H9 (cell line): ENCODE results near the gene CPHXL2. TPM values are rescaled to one million over a fixed set of nuclear protein-coding genes. Genes with fewer than 3 reads are reported as not detected.

Source experiments
- DNase-seq: peaks from one replicate; pipeline ENCODE4 v3.0.0-alpha.2; 2017
- H2AFZ ChIP-seq: one replicate; pipeline ENCODE4 v1.6.1; 2013; ENCODE audit warnings: mild to moderate bottlenecking, low read length, control low read depth, moderate library complexity
- H2AK5ac ChIP-seq: 2 replicates; pipeline ENCODE4 v1.6.1; 2013; ENCODE audit warnings: low read length, control low read depth, mixed read lengths; ENCODE audit not compliant: insufficient read length
- H2BK120ac ChIP-seq: one replicate; pipeline ENCODE4 v1.6.1; 2013; ENCODE audit warnings: low read depth, mild to moderate bottlenecking, low read length, control low read depth, inconsistent platforms; ENCODE audit not compliant: poor library complexity, severe bottlenecking
- H2BK12ac ChIP-seq: 2 replicates; pipeline ENCODE4 v1.6.1; 2013; ENCODE audit warnings: low read length, control low read depth, mixed read lengths, low read depth; ENCODE audit not compliant: insufficient read length
- H2BK15ac ChIP-seq: 2 replicates; pipeline ENCODE4 v1.6.1; 2013; ENCODE audit warnings: low read depth, low read length, control low read depth
- H2BK20ac ChIP-seq: one replicate; pipeline ENCODE4 v1.6.1; 2013; ENCODE audit warnings: low read depth, mild to moderate bottlenecking, low read length, control low read depth, inconsistent platforms; ENCODE audit not compliant: poor library complexity, severe bottlenecking
- H2BK5ac ChIP-seq: 2 replicates; pipeline ENCODE4 v1.6.1; 2013; ENCODE audit warnings: low read length, control low read depth, mixed read lengths; ENCODE audit not compliant: insufficient read length
- H3K14ac ChIP-seq: 2 replicates; pipeline ENCODE4 v1.6.1; 2013; ENCODE audit warnings: low read length, control low read depth; ENCODE audit not compliant: insufficient read depth
- H3K18ac ChIP-seq: 2 replicates; pipeline ENCODE4 v1.6.1; 2013; ENCODE audit warnings: low read depth, mild to moderate bottlenecking, mixed read lengths, low read length, control low read depth; ENCODE audit not compliant: insufficient read length
- H3K23ac ChIP-seq: 2 replicates; pipeline ENCODE4 v1.6.1; 2013; ENCODE audit warnings: low read length, control low read depth, mixed read lengths, low read depth; ENCODE audit not compliant: insufficient read length
- H3K23me2 ChIP-seq: 2 replicates; pipeline ENCODE4 v1.6.1; 2013; ENCODE audit warnings: low read depth, mild to moderate bottlenecking, mixed read lengths, low read length, control low read depth; ENCODE audit not compliant: insufficient read length, poor library complexity, severe bottlenecking
- H3K27ac ChIP-seq: 2 replicates; pipeline ENCODE4 v1.5.1; 2013; ENCODE audit warnings: low read length, control low read depth, mixed read lengths, low read depth; ENCODE audit not compliant: insufficient read length
- H3K27me3 ChIP-seq: 2 replicates; pipeline ENCODE4 v1.6.1; 2013; ENCODE audit warnings: low read length, control low read depth, inconsistent platforms; ENCODE audit not compliant: insufficient read depth
- H3K4ac ChIP-seq: 2 replicates; pipeline ENCODE4 v1.6.1; 2013; ENCODE audit warnings: low read depth, mild to moderate bottlenecking, control low read depth, inconsistent platforms, low read length, moderate library complexity
- H3K4me1 ChIP-seq: 2 replicates; pipeline ENCODE4 v1.6.1; 2013; ENCODE audit warnings: low read length, control low read depth, inconsistent platforms; ENCODE audit not compliant: insufficient read depth
- H3K4me2 ChIP-seq: 2 replicates; pipeline ENCODE4 v1.6.1; 2013; ENCODE audit warnings: low read length, control low read depth, mixed read lengths; ENCODE audit not compliant: insufficient read length, insufficient read depth
- H3K56ac ChIP-seq: 2 replicates; pipeline ENCODE4 v1.6.1; 2013; ENCODE audit warnings: low read depth, mild to moderate bottlenecking, mixed read lengths, low read length, control low read depth; ENCODE audit not compliant: insufficient read length
- H3K79me1 ChIP-seq: 2 replicates; pipeline ENCODE4 v1.6.1; 2013; ENCODE audit warnings: low read depth, mild to moderate bottlenecking, moderate library complexity, low read length, control low read depth, inconsistent platforms; ENCODE audit not compliant: insufficient read depth, poor library complexity, severe bottlenecking
- H3K79me2 ChIP-seq: 2 replicates; pipeline ENCODE4 v1.6.1; 2013; ENCODE audit warnings: low read length, control low read depth, inconsistent platforms; ENCODE audit not compliant: insufficient read depth
- H3K9ac ChIP-seq: 2 replicates; pipeline ENCODE4 v1.6.1; 2013; ENCODE audit warnings: low read length, control low read depth, mixed read lengths; ENCODE audit not compliant: insufficient read length; ENCODE audit errors: extremely low read depth
- H3K9me3 ChIP-seq: one replicate; pipeline ENCODE4 v1.6.1; 2013; ENCODE audit warnings: low read depth, low read length, inconsistent platforms; ENCODE audit not compliant: control insufficient read depth
- H3T11ph ChIP-seq: one replicate; pipeline ENCODE4 v1.6.1; 2013; ENCODE audit warnings: mild to moderate bottlenecking, low read length, control low read depth, inconsistent platforms
- H4K20me1 ChIP-seq: one replicate; pipeline ENCODE4 v1.6.1; 2013; ENCODE audit not compliant: control insufficient read depth, insufficient read length, insufficient read depth
- H4K5ac ChIP-seq: 2 replicates; pipeline ENCODE4 v1.6.1; 2013; ENCODE audit warnings: low read depth, mild to moderate bottlenecking, mixed read lengths, low read length, control low read depth; ENCODE audit not compliant: insufficient read length
- H4K8ac ChIP-seq: replicated peaks from 2 replicates; pipeline ENCODE4 v1.6.1; 2013; ENCODE audit warnings: low read length, control low read depth, mixed read lengths, low read depth; ENCODE audit not compliant: insufficient read length
- H4K91ac ChIP-seq: 2 replicates; pipeline ENCODE4 v1.6.1; 2013; ENCODE audit warnings: low read depth, mild to moderate bottlenecking, moderate library complexity, mixed read lengths, low read length, control low read depth; ENCODE audit not compliant: insufficient read length
- H3K27ac Mint-ChIP-seq, 3 experiments: 2 replicates in 2 of 3; 3 replicates in 1 of 3; pipeline ENCODE4 v1.8.0; 2020 to 2021; ENCODE audit warnings: mixed read lengths in 3 of 3, mild to moderate bottlenecking in 1 of 3, moderate library complexity in 1 of 3
- H3K27me3 Mint-ChIP-seq: 2 replicates; pipeline ENCODE4 v1.8.0; 2021; ENCODE audit warnings: low read depth, mild to moderate bottlenecking, moderate library complexity, mixed read lengths
- H3K36me3 Mint-ChIP-seq, 3 experiments: 2 replicates in 2 of 3; 3 replicates in 1 of 3; pipeline ENCODE4 v1.8.0; 2020 to 2021; ENCODE audit warnings: low read depth in 3 of 3, mixed read lengths in 3 of 3; ENCODE audit not compliant: insufficient read depth in 1 of 3
- H3K4me1 Mint-ChIP-seq, 2 experiments: 2 replicates each; pipeline ENCODE4 v1.8.0; 2020; ENCODE audit warnings: mixed read lengths in 2 of 2
- H3K4me3 Mint-ChIP-seq, 2 experiments: 2 replicates in 1 of 2; 3 replicates in 1 of 2; pipeline ENCODE4 v1.8.0; 2020 to 2021; ENCODE audit warnings: mild to moderate bottlenecking in 2 of 2, mixed read lengths in 2 of 2, moderate library complexity in 1 of 2
- H3K9me3 Mint-ChIP-seq, 2 experiments: 2 replicates in 1 of 2; 3 replicates in 1 of 2; pipeline ENCODE4 v1.8.0; 2020; ENCODE audit warnings: mild to moderate bottlenecking in 2 of 2, mixed read lengths in 2 of 2, moderate library complexity in 1 of 2
- CTCF ChIP-seq: fragments of 200-600 bp; sonication (generic); conservative IDR thresholded peaks from 3 replicates; pipeline ENCODE4 v1.8.0; 2021; ENCODE audit warnings: antibody characterized with exemption, mild to moderate bottlenecking
- WGBS: extraction: QIAGEN DNeasy Blood & Tissue Kit; methylation state at CpG from one replicate; pipeline ENCODE4 v1.1.7; 2013; ENCODE audit warnings: missing lambda C conversion rate, low lambda C conversion rate, mixed read lengths; ENCODE audit not compliant: insufficient read length; ENCODE audit errors: extremely low coverage; 5-methylcytosine and 5-hydroxymethylcytosine counted together
- total RNA-seq: library from RNA; stranded (reverse); gene quantifications from 2 replicates; pipeline ENCODE4 v1.2.1, GENCODE V29; 2021

The CPHXL2 gene
- total RNA-seq, 1 experiment from 2014 or later: not detected

- H2AFZ ChIP-seq: no peak overlapping the region
- no peak overlapping the region for H3K56ac ChIP-seq
- H3K4me1 Mint-ChIP-seq: peaks cover 0 to 2% of the 10 kb centered on the region in 2 experiments; a peak in 1 of 4 replicates
- TF ChIP-seq CTCF: no peak
- no peak overlapping the region for H3K18ac ChIP-seq
- H3K9ac ChIP-seq: no peak overlapping the region
- no peak overlapping the region for H3K27ac Mint-ChIP-seq
- no CpG with 5 or more reads among the region's 4 CpGs for WGBS
- no peaks in the 10 kb centered on the region for H3K9me3 ChIP-seq
- no peak overlapping the region for H2BK5ac ChIP-seq
- H3K27me3 ChIP-seq: no peaks in the 10 kb centered on the region
- H3K79me1 ChIP-seq: no peaks in the 10 kb centered on the region
- no peak overlapping the region for H4K5ac ChIP-seq
- no peak for DNase-seq
- no peak overlapping the region for H3K4me2 ChIP-seq
- no peak overlapping the region for H3T11ph ChIP-seq
- H3K27me3 Mint-ChIP-seq: no peaks in the 10 kb centered on the region
- no peak overlapping the region for H3K4ac ChIP-seq
- H4K20me1 ChIP-seq: no peaks in the 10 kb centered on the region
- H2BK120ac ChIP-seq: no peak overlapping the region
- no peak overlapping the region for H4K8ac ChIP-seq
- peaks cover 6 to 27% (median 24%) of the 10 kb centered on the region in 3 experiments; a peak in 6 of 7 replicates for H3K36me3 Mint-ChIP-seq
- H3K79me2 ChIP-seq: no peaks in the 10 kb centered on the region
- no peak overlapping the region for H2BK12ac ChIP-seq
- no peak overlapping the region for H3K14ac ChIP-seq
- H4K91ac ChIP-seq: no peak overlapping the region
- no peak overlapping the region for H3K23ac ChIP-seq
- H2BK15ac ChIP-seq: no peak overlapping the region
- H3K23me2 ChIP-seq: no peaks in the 10 kb centered on the region
- H2BK20ac ChIP-seq: no peak overlapping the region
- no peaks in the 10 kb centered on the region; a peak in 1 of 5 replicates for H3K9me3 Mint-ChIP-seq
- no peak overlapping the region for H2AK5ac ChIP-seq
- no peak overlapping the region for H3K4me3 Mint-ChIP-seq
- no peak overlapping the region for H3K27ac ChIP-seq
- no peaks in the 10 kb centered on the region for H3K4me1 ChIP-seq
Observed at GRCh38 chr16:75660726-75661302, 16.0 kb downstream of the CPHXL2 start.
